Fibroblast of mammary gland (primary cell): ENCODE results near the gene PRRX2.

Source experiments
- DNase-seq: peaks from one replicate; pipeline ENCODE4 v3.0.0-alpha.2; 2010; ENCODE audit warnings: low read depth
- H3K4me3 ChIP-seq: 2 replicates; pipeline ENCODE4 v1.5.1; 2011; ENCODE audit warnings: low read depth, mild to moderate bottlenecking, low read length, moderate library complexity; ENCODE audit not compliant: control insufficient read depth
- TF ChIP-seq, protein P1 (sequence below): conservative IDR thresholded peaks from 2 replicates; pipeline ENCODE4 v1.5.1; 2011; ENCODE audit warnings: low read depth, low read length, inconsistent platforms; ENCODE audit not compliant: control insufficient read depth, insufficient read depth

PRRX2 gene

DNA sequence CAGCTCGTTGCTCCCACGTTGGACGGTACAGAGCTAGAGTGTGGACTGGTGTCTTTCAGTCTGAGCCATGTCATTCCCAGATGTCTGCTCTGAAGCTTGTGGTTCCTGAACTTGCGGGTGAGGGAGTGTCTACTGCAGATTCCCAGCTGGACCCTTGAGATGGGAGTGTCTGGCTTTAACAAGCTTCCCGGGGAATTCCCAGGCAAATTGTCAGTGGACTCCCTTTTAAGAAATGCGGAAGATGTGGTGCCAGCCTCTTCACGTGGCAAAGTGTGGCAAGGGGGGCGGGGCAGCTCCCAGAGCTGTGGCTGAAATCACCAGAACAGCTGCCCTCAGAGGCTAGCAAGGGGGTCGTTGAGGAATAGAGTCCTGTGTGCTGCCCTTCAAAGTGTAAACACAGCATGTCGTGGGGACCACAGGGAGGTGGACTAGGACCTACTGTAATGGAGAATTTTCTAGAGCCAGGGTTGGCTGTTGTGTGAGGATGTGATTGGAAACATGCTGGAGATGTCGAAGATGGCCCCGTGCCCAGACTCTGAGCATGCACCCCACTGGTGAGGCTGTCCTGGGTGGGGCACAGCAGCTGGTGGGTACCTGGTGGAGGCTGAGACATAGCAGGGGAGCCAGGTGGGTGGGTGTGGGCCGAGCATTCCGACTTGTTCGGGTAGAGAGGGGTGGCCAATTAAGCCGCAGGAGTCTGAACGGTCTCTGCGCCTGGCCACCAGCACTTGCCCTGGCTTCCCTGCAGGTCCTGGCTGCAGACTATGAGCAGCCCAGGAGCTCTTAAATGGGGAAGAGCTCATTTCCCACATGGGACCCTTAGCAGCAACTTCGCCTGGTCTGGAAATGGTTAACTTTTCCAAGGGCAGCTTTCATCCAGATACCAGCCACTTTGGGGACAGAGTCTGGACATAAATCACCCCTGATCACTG, 37.4 kb downstream of the PRRX2 start:
- H3K4me3 ChIP-seq, result no peak overlapping the region
- TF ChIP-seq, protein P1, sequence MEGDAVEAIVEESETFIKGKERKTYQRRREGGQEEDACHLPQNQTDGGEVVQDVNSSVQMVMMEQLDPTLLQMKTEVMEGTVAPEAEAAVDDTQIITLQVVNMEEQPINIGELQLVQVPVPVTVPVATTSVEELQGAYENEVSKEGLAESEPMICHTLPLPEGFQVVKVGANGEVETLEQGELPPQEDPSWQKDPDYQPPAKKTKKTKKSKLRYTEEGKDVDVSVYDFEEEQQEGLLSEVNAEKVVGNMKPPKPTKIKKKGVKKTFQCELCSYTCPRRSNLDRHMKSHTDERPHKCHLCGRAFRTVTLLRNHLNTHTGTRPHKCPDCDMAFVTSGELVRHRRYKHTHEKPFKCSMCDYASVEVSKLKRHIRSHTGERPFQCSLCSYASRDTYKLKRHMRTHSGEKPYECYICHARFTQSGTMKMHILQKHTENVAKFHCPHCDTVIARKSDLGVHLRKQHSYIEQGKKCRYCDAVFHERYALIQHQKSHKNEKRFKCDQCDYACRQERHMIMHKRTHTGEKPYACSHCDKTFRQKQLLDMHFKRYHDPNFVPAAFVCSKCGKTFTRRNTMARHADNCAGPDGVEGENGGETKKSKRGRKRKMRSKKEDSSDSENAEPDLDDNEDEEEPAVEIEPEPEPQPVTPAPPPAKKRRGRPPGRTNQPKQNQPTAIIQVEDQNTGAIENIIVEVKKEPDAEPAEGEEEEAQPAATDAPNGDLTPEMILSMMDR, result no peak
- DNase-seq, result peak; percentile 86

DNA sequence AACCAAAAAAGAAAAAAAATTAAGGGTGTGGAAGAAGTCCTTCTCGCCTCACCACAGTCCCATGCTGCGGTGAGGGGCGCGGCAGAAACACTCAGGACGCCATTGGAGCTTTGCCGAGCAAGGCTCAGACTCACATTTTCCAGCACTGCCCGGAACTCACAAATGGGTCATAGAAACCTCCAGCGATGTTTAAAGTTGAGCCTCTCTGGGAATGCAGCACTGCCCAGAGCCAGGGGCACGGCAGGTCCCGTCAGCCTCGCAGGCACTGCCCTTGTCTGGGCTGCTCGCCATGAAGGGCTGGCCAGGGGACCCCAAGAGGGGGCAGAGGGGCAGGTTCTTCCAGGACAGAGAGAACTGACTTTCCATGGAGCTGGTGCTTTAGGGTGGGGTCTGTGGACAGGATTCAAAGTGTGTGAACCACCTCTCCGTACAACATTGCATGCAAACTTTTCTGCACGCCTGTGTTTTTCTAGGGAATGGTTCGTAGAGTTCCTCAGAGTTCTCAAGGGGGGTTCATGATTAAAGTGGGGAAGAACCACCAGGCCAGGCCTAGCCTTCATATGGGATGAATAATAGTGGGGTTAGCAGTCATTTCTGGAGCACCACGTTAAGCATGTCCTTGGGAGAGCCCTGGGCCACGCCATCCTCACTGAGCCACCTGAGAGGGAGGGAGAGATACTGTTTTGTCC, 38.4 kb downstream of the PRRX2 start:
- TF ChIP-seq, protein P1, result no peak
- DNase-seq, result peak; percentile 58
- H3K4me3 ChIP-seq, result no peak overlapping the region

DNA sequence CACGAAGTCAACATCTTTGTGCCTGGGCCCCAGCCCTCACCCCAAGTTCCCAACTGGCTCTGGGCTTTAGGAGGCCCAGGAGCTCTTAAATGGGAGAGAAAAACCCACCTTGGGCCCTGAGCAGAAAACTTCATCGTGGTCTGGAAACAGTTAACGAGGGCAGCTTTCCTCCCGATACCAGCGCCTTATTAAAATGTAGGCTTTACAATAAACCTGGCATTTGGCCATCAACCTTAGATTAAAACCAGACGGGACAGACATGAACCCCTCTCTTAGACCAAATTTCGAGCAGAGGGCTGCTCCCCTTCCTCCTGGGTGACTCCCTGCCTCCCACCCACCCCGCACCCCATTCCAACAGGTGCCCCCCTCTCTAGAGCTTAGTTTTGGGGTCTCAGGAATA, 39.4 kb downstream of the PRRX2 start:
- no peak for DNase-seq
- no peak overlapping the region for H3K4me3 ChIP-seq

DNA sequence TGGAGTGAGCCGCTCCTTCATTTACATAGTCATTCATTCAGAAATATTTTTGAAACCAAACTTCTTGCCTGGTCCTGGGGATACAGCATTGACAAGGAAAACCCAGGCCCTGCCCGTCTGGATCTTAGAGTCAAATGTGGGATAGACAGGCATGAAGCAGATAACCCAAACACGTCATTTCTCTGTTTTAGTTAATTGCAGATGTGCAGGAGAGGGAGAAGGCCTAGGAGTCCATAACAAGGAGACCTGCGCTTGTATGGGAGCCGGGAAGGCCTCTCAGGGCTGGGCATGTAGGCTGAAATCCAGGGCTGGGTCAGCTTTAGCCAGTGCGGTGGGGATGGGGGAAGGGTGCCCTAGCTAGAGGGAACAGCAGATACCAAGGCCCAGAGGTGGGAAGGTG, 43.3 kb downstream of the PRRX2 start:
- TF ChIP-seq, protein P1, result no peak
- peak; percentile 23 for DNase-seq
- H3K4me3 ChIP-seq, result no peak overlapping the region

More for the DNA sequence above, 39.4 kb downstream of the PRRX2 start:
- TF ChIP-seq, protein P1, result no peak

DNA sequence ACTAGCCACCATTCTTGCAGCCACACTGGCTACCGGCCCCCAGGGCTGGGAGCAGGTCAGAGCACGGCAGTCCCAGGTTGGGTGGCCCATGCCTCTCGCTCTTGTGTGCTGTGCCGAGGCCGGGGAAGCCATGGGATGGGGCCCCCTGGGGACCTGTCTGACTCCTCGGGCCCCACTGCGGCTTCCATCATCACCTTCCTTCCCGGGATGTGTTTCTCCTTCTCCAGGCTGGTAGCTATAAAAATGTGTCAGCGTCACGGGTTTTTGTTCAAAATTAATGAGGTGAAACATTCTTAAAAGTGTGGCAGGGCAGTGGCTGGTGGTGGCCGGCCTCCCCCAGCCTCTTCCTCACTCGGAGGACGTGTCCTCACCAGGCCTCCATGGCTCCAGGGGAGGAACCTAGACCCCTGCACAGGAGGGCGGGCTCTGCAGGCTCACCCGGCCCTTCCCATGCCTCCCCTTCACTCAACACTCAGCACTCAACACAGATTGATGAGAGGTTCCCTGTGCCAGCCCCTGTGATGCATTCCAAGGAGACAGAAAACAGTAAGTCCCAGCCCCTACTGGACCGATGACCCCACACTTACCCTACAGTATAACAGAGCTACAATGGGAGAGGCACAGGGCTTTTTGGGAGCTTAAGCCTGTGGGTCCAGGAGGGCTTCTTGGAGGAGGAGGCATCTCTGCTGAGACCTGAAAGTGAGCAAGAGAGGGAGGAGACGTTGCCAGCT, 44.2 kb downstream of the PRRX2 start:
- DNase-seq, result no peak
- TF ChIP-seq, protein P1, result no peak
- H3K4me3 ChIP-seq, result no peak overlapping the region

DNA sequence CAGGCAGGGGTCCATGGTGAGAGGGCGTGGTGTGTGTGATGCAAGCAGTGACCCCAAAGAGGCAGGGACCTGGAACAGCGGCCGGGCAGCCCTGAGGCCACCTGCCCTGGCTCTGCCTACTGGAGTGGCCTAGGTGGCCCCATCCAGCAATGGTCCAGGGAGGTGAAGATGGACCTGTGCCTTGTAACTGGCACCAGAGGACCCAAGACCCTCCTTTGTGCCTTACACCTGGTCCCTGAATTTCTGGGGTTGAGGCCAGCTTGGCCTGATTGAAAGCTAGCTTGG, 44.7 kb downstream of the PRRX2 start:
- H3K4me3 ChIP-seq, result no peak overlapping the region
- TF ChIP-seq, protein P1, result no peak

More for the DNA sequence above, 44.7 kb downstream of the PRRX2 start:
- DNase-seq, result no peak
